ENCODE measurements around the gene OXSR1. TPM values are rescaled to one million over a fixed set of nuclear protein-coding genes. Genes with fewer than 3 reads are reported as not detected.
A peak's percentile ranks its signal among the peaks of the same experiment; 100 is the strongest.

Gene OXSR1
- total and polyA plus RNA-seq, 2 of the 13 experiments (the other 11 are each of a cell fraction or from before 2014, with no cell fraction given), result 27.4 to 32.6 TPM

DNA sequence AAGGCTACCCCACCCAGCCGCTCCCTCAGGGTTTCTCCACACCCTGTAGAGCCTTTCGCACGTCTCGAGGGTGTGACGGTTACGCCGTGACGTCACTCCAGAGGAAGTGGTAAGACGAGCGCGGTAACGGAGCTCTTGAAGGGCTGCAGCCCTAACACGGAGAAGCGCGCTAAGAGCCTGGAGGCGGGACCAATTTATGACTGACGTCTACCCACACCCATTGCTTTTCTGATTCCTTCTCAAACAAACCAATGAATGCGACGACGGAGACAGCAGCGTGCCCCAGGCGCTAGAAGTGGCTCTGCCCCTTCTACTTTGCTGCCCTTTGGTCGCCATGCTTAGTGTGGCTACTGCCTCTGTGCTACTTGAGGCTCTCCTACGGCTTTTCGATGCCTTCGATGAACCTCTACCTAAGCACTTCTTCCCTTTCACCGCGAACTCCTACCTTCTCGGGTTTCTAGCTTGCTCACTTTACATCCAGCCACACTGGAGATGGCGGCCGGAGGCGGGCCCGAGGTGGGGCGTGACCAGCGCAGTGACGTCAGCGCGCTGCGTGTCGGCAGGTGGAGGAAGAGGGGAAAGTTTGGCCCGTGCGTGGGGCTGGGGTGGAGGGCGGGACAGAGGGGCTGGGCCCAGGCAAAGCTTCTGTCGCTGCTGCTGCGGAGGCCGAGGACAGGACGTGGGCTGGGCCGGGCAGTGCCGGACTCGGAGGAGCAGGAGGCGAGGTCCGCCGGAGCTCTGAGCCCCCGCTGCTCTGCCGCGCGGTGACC, at the start of gene OXSR1 (continued):
- TF ChIP-seq, protein P1, sequence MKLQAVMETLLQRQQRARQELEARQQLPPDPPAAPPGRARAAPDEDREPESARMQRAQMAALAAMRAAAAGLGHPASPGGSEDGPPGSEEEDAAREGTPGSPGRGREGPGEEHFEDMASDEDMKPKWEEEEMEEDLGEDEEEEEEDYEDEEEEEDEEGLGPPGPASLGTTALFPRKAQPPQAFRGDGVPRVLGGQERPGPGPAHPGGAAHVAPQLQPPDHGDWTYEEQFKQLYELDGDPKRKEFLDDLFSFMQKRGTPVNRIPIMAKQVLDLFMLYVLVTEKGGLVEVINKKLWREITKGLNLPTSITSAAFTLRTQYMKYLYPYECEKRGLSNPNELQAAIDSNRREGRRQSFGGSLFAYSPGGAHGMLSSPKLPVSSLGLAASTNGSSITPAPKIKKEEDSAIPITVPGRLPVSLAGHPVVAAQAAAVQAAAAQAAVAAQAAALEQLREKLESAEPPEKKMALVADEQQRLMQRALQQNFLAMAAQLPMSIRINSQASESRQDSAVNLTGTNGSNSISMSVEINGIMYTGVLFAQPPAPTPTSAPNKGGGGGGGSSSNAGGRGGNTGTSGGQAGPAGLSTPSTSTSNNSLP (IDR thresholded peaks at IDR 0.05; ENCODE audit: low read depth, low read length), result no peak
- TF ChIP-seq SRF (IDR thresholded peaks at IDR 0.05; ENCODE audit: low read depth, low read length) (peak; percentile 10; the same call in 1 of the 2 replicates), ZNF737 (CRISPR knock-in tag; IDR thresholded peaks at IDR 0.05; ENCODE audit: borderline replicate concordance) (no peak), SKI (IDR thresholded peaks at IDR 0.05; ENCODE audit: partially characterized antibody) (no peak), CBFB (CRISPR knock-in tag; IDR thresholded peaks at IDR 0.05) (peak; percentile 25; the same call in 1 of the 2 replicates), PCBP1 (IDR thresholded peaks at IDR 0.05; ENCODE audit: borderline replicate concordance, low read depth, low read length) (0 out of 2 replicates have a peak, but pooled peaks have one; percentile 12), ZNF138 (CRISPR knock-in tag; IDR thresholded peaks at IDR 0.05; ENCODE audit: low read depth) (0 out of 2 replicates have a peak, but pooled peaks have one; percentile 49), GTF3A (CRISPR knock-in tag; conservative IDR thresholded peaks at IDR 0.05) (no peak), ZNF496 (CRISPR knock-in tag; IDR thresholded peaks at IDR 0.05; ENCODE audit: insufficient replicate concordance) (no peak), ZNF354B (CRISPR knock-in tag; IDR thresholded peaks at IDR 0.05) (no peak), ZNF703 (CRISPR knock-in tag; IDR thresholded peaks at IDR 0.05; ENCODE audit: borderline replicate concordance) (no peak), ZSCAN21 (CRISPR knock-in tag; IDR thresholded peaks at IDR 0.05; ENCODE audit: borderline replicate concordance) (peak; percentile 80; the same call in 1 of the 2 replicates), KDM3A (CRISPR knock-in tag; IDR thresholded peaks at IDR 0.05; ENCODE audit: low read depth) (peak; percentile 61; the same call in 1 of the 2 replicates), SALL1 (CRISPR knock-in tag; IDR thresholded peaks at IDR 0.05) (peak; percentile 78)
- TF ChIP-seq, protein P2, sequence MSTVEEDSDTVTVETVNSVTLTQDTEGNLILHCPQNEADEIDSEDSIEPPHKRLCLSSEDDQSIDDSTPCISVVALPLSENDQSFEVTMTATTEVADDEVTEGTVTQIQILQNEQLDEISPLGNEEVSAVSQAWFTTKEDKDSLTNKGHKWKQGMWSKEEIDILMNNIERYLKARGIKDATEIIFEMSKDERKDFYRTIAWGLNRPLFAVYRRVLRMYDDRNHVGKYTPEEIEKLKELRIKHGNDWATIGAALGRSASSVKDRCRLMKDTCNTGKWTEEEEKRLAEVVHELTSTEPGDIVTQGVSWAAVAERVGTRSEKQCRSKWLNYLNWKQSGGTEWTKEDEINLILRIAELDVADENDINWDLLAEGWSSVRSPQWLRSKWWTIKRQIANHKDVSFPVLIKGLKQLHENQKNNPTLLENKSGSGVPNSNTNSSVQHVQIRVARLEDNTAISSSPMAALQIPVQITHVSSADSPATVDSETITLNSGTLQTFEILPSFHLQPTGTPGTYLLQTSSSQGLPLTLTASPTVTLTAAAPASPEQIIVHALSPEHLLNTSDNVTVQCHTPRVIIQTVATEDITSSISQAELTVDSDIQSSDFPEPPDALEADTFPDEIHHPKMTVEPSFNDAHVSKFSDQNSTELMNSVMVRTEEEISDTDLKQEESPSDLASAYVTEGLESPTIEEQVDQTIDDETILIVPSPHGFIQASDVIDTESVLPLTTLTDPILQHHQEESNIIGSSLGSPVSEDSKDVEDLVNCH (CRISPR knock-in tag; IDR thresholded peaks at IDR 0.05), result no peak
- TF ChIP-seq, protein P3, sequence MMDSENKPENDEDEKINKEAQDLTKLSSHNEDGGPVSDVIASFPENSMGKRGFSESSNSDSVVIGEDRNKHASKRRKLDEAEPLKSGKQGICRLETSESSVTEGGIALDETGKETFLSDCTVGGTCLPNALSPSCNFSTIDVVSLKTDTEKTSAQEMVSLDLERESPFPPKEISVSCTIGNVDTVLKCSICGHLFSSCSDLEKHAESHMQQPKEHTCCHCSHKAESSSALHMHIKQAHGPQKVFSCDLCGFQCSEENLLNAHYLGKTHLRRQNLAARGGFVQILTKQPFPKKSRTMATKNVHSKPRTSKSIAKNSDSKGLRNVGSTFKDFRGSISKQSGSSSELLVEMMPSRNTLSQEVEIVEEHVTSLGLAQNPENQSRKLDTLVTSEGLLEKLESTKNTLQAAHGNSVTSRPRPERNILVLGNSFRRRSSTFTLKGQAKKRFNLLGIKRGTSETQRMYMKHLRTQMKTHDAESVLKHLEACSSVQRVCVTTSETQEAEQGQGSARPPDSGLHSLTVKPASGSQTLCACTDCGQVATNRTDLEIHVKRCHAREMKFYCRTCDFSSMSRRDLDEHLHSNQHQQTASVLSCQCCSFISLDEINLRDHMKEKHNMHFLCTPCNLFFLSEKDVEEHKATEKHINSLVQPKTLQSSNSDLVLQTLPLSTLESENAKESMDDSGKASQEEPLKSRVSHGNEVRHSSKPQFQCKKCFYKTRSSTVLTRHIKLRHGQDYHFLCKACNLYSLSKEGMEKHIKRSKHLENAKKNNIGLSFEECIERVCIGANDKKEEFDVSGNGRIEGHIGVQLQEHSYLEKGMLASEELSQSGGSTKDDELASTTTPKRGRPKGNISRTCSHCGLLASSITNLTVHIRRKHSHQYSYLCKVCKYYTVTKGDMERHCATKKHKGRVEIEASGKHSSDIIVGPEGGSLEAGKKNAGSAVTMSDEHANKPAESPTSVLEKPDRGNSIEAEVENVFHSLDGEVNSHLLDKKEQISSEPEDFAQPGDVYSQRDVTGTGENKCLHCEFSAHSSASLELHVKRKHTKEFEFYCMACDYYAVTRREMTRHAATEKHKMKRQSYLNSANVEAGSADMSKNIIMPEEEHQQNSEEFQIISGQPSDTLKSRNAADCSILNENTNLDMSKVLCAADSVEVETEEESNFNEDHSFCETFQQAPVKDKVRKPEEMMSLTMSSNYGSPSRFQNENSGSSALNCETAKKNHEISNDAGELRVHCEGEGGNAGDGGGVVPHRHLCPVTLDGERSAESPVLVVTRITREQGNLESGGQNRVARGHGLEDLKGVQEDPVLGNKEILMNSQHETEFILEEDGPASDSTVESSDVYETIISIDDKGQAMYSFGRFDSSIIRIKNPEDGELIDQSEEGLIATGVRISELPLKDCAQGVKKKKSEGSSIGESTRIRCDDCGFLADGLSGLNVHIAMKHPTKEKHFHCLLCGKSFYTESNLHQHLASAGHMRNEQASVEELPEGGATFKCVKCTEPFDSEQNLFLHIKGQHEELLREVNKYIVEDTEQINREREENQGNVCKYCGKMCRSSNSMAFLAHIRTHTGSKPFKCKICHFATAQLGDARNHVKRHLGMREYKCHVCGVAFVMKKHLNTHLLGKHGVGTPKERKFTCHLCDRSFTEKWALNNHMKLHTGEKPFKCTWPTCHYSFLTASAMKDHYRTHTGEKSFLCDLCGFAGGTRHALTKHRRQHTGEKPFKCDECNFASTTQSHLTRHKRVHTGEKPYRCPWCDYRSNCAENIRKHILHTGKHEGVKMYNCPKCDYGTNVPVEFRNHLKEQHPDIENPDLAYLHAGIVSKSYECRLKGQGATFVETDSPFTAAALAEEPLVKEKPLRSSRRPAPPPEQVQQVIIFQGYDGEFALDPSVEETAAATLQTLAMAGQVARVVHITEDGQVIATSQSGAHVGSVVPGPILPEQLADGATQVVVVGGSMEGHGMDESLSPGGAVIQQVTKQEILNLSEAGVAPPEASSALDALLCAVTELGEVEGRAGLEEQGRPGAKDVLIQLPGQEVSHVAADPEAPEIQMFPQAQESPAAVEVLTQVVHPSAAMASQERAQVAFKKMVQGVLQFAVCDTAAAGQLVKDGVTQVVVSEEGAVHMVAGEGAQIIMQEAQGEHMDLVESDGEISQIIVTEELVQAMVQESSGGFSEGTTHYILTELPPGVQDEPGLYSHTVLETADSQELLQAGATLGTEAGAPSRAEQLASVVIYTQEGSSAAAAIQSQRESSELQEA (CRISPR knock-in tag; IDR thresholded peaks at IDR 0.05; ENCODE audit: not compliant biosample characterization), result peak; percentile 69
